Daoy (cell line): Measurements from ENCODE around the gene RSBN1. TPM values are rescaled to one million over a fixed set of nuclear protein-coding genes. Genes with fewer than 3 reads are reported as not detected.

Experiments used
- DNase-seq: peaks from one replicate; pipeline ENCODE4 v3.0.0-alpha.2; 2015; ENCODE audit warnings: low read depth
- total RNA-seq: library from RNA; depleted of rRNA; stranded (reverse); fragments of >200 nt; shearing (Covaris generic); gene quantifications from 2 replicates; pipeline ENCODE4 v1.2.3, GENCODE V29; 2014

The RSBN1 gene
- total RNA-seq, 1 experiment from 2014 or later, result 8.9 TPM

GRCh38 chr1:113812661-113813135, 422 bp upstream of the RSBN1 start:
- DNase-seq, result peak; percentile 23

- DNase-seq, result no peak
These were observed 954 bp downstream of the RSBN1 start for GRCh38 chr1:113811156-113811887.

- DNase-seq, result no peak
These were observed 2.3 kb downstream of the RSBN1 start for GRCh38 chr1:113809670-113810602.

GRCh38 chr1:113808450-113809195, 3.7 kb downstream of the RSBN1 start:
- DNase-seq, result no peak

- no peak for DNase-seq
These were observed 6.6 kb downstream of the RSBN1 start for GRCh38 chr1:113805639-113806038.

GRCh38 chr1:113805256-113805531, 7.1 kb downstream of the RSBN1 start:
- no peak for DNase-seq

GRCh38 chr1:113804421-113805255, 7.6 kb downstream of the RSBN1 start:
- DNase-seq, result peak; percentile 68

- no peak for DNase-seq
These were observed 9.8 kb downstream of the RSBN1 start for GRCh38 chr1:113802367-113803007.

- no peak for DNase-seq
These were observed 11.8 kb downstream of the RSBN1 start for GRCh38 chr1:113800487-113800886.

- no peak for DNase-seq
These were observed 14.8 kb downstream of the RSBN1 start for GRCh38 chr1:113797472-113797871.

GRCh38 chr1:113793878-113794834, 18.1 kb downstream of the RSBN1 start:
- no peak for DNase-seq

- no peak for DNase-seq
These were observed 19.3 kb downstream of the RSBN1 start for GRCh38 chr1:113792986-113793385.

GRCh38 chr1:113792471-113792870, 19.8 kb downstream of the RSBN1 start:
- DNase-seq, result no peak

GRCh38 chr1:113788802-113789201, 23.5 kb downstream of the RSBN1 start:
- no peak for DNase-seq

- no peak for DNase-seq
These were observed 24.6 kb downstream of the RSBN1 start for GRCh38 chr1:113787663-113788062.

- DNase-seq, result no peak
These were observed 26.2 kb downstream of the RSBN1 start for GRCh38 chr1:113786069-113786468.

- DNase-seq, result no peak
These were observed 28.0 kb downstream of the RSBN1 start for GRCh38 chr1:113784104-113784779.

- DNase-seq, result peak; percentile 17
These were observed 28.8 kb downstream of the RSBN1 start for GRCh38 chr1:113783254-113784103.
